Activated naive CD8-positive, alpha-beta T cell treated with anti-CD3 and anti-CD28 coated beads for 36 hours (primary cell): ENCODE data around the gene SLC24A5. TPM values are rescaled to one million over a fixed set of nuclear protein-coding genes. Genes with fewer than 3 reads are reported as not detected.

Experiments
- DNase-seq: peaks from one replicate; pipeline ENCODE4 v3.0.0; 2021
- H3K27ac Mint-ChIP-seq: one replicate; pipeline ENCODE4 v1.8.0; 2022; ENCODE audit warnings: mild to moderate bottlenecking, moderate library complexity, mixed read lengths
- H3K27me3 Mint-ChIP-seq: one replicate; pipeline ENCODE4 v1.8.0; 2022; ENCODE audit warnings: mild to moderate bottlenecking, mixed read lengths
- H3K36me3 Mint-ChIP-seq: one replicate; pipeline ENCODE4 v1.8.0; 2021; ENCODE audit warnings: mild to moderate bottlenecking, mixed read lengths
- H3K4me1 Mint-ChIP-seq: one replicate; pipeline ENCODE4 v1.8.0; 2021; ENCODE audit warnings: mixed read lengths
- H3K4me3 Mint-ChIP-seq: one replicate; pipeline ENCODE4 v1.8.0; 2022; ENCODE audit warnings: mild to moderate bottlenecking, moderate library complexity, mixed read lengths
- H3K9me3 Mint-ChIP-seq: one replicate; pipeline ENCODE4 v1.8.0; 2022; ENCODE audit warnings: mixed read lengths
- total RNA-seq, 2 experiments: library from RNA; stranded (reverse); gene quantifications; one replicate each; pipeline ENCODE4 v1.2.3, GENCODE V29; 2021

The SLC24A5 gene
- total RNA-seq, 2 experiments from 2014 or later, result not detected

- Mint-ChIP-seq H3K4me1 (peaks cover 2% of the 10 kb centered on the region), H3K27me3 (no peaks in the 10 kb centered on the region), H3K27ac (no peak overlapping the region), H3K9me3 (no peaks in the 10 kb centered on the region), H3K36me3 (peaks cover 24% of the 10 kb centered on the region), H3K4me3 (no peak overlapping the region)
- no peak for DNase-seq
Measured at GRCh38 chr15:48147358-48147757, 26.6 kb downstream of the SLC24A5 start.

- no peak for DNase-seq
- Mint-ChIP-seq H3K27me3 (no peaks in the 10 kb centered on the region), H3K4me3 (no peak overlapping the region), H3K36me3 (peaks cover 27% of the 10 kb centered on the region), H3K9me3 (no peaks in the 10 kb centered on the region), H3K4me1 (peaks cover 2% of the 10 kb centered on the region), H3K27ac (no peak overlapping the region)
Measured at GRCh38 chr15:48149858-48150257, 29.1 kb downstream of the SLC24A5 start.

GRCh38 chr15:48153526-48153925 is 32.7 kb downstream of the SLC24A5 start:
- H3K9me3 Mint-ChIP-seq, result no peaks in the 10 kb centered on the region

GRCh38 chr15:48168616-48169015 is 47.8 kb downstream of the SLC24A5 start:
- no peaks in the 10 kb centered on the region for H3K27me3 Mint-ChIP-seq
- H3K27ac Mint-ChIP-seq, result no peak overlapping the region
- DNase-seq, result no peak
- H3K36me3 Mint-ChIP-seq, result peaks cover 24% of the 10 kb centered on the region
- H3K4me1 Mint-ChIP-seq, result no peaks in the 10 kb centered on the region
- H3K4me3 Mint-ChIP-seq, result no peak overlapping the region
- H3K9me3 Mint-ChIP-seq, result peaks cover 6% of the 10 kb centered on the region

More at GRCh38 chr15:48153526-48153925, 32.7 kb downstream of the SLC24A5 start:
- peaks cover 26% of the 10 kb centered on the region for H3K36me3 Mint-ChIP-seq
- no peak overlapping the region for H3K27ac Mint-ChIP-seq
- H3K4me3 Mint-ChIP-seq, result no peak overlapping the region
- DNase-seq, result no peak
- no peaks in the 10 kb centered on the region for H3K4me1 Mint-ChIP-seq
- H3K27me3 Mint-ChIP-seq, result no peaks in the 10 kb centered on the region

- Mint-ChIP-seq H3K27me3 (no peaks in the 10 kb centered on the region), H3K27ac (no peak overlapping the region), H3K9me3 (peaks cover 6% of the 10 kb centered on the region), H3K36me3 (peaks cover 35% of the 10 kb centered on the region), H3K4me1 (peaks cover 5% of the 10 kb centered on the region), H3K4me3 (no peak overlapping the region)
- no peak for DNase-seq
Measured at GRCh38 chr15:48170981-48171380, 50.2 kb downstream of the SLC24A5 start.

GRCh38 chr15:48175126-48175525 is 54.3 kb downstream of the SLC24A5 start:
- H3K27me3 Mint-ChIP-seq, result no peaks in the 10 kb centered on the region
- DNase-seq, result no peak
- H3K9me3 Mint-ChIP-seq, result peaks cover 6% of the 10 kb centered on the region
- H3K4me3 Mint-ChIP-seq, result no peak overlapping the region
- H3K27ac Mint-ChIP-seq, result no peak overlapping the region
- peaks cover 17% of the 10 kb centered on the region for H3K4me1 Mint-ChIP-seq
- H3K36me3 Mint-ChIP-seq, result peaks cover 24% of the 10 kb centered on the region

GRCh38 chr15:48176112-48176511 is 55.3 kb downstream of the SLC24A5 start:
- Mint-ChIP-seq H3K36me3 (peaks cover 21% of the 10 kb centered on the region), H3K27me3 (peaks cover 6% of the 10 kb centered on the region), H3K4me1 (peaks cover 17% of the 10 kb centered on the region), H3K27ac (no peak overlapping the region), H3K4me3 (no peak overlapping the region), H3K9me3 (peaks cover 6% of the 10 kb centered on the region)
- DNase-seq, result no peak

GRCh38 chr15:48176957-48177356 is 56.2 kb downstream of the SLC24A5 start:
- Mint-ChIP-seq H3K4me3 (peak overlapping the region; percentile 87), H3K4me1 (peaks cover 17% of the 10 kb centered on the region), H3K9me3 (peaks cover 6% of the 10 kb centered on the region), H3K27me3 (peaks cover 7% of the 10 kb centered on the region), H3K36me3 (peaks cover 20% of the 10 kb centered on the region), H3K27ac (peak overlapping the region; percentile 85)
- no peak for DNase-seq

GRCh38 chr15:48177383-48177765 is 56.6 kb downstream of the SLC24A5 start:
- H3K4me1 Mint-ChIP-seq, result peaks cover 17% of the 10 kb centered on the region

GRCh38 chr15:48177766-48178647 is 57.2 kb downstream of the SLC24A5 start, which contains the start of gene MYEF2:
TSS of gene MYEF2 (minus strand) at chr15:48178295. CDS start at chr15:48178237, 58 bp downstream.
- Mint-ChIP-seq H3K36me3 (peaks cover 18% of the 10 kb centered on the region), H3K4me1 (peaks cover 17% of the 10 kb centered on the region), H3K4me3 (peak within 1 kb of the TSS; percentile 87), H3K27me3 (peaks cover 11% of the 10 kb centered on the region), H3K27ac (peak within 1 kb of the TSS; percentile 85), H3K9me3 (peaks cover 3% of the 10 kb centered on the region)
- DNase-seq, result peak; percentile 77

More at GRCh38 chr15:48177383-48177765, 56.6 kb downstream of the SLC24A5 start:
- H3K27me3 Mint-ChIP-seq, result peaks cover 11% of the 10 kb centered on the region
- no peak for DNase-seq
- H3K9me3 Mint-ChIP-seq, result peaks cover 4% of the 10 kb centered on the region
- peak overlapping the region; percentile 85 for H3K27ac Mint-ChIP-seq
- peaks cover 20% of the 10 kb centered on the region for H3K36me3 Mint-ChIP-seq
- H3K4me3 Mint-ChIP-seq, result peak overlapping the region; percentile 87

- Mint-ChIP-seq H3K4me1 (peaks cover 17% of the 10 kb centered on the region), H3K9me3 (peaks cover under 1% of the 10 kb centered on the region), H3K27me3 (peaks cover 11% of the 10 kb centered on the region), H3K36me3 (peaks cover 14% of the 10 kb centered on the region), H3K27ac (no peak overlapping the region), H3K4me3 (peak overlapping the region; percentile 22)
- no peak for DNase-seq
Measured at GRCh38 chr15:48178648-48178931, 57.8 kb downstream of the SLC24A5 start.

- Mint-ChIP-seq H3K27ac (no peak overlapping the region), H3K27me3 (peaks cover 35% of the 10 kb centered on the region), H3K4me1 (no peaks in the 10 kb centered on the region), H3K9me3 (no peaks in the 10 kb centered on the region), H3K36me3 (no peaks in the 10 kb centered on the region), H3K4me3 (no peak overlapping the region)
- DNase-seq, result no peak
Measured at GRCh38 chr15:48182749-48183148, 62.0 kb downstream of the SLC24A5 start.

GRCh38 chr15:48185529-48185928 is 64.7 kb downstream of the SLC24A5 start:
- H3K27ac Mint-ChIP-seq, result no peak overlapping the region
- H3K4me1 Mint-ChIP-seq, result no peaks in the 10 kb centered on the region
- DNase-seq, result no peak
- no peaks in the 10 kb centered on the region for H3K36me3 Mint-ChIP-seq
- H3K9me3 Mint-ChIP-seq, result no peaks in the 10 kb centered on the region
- no peak overlapping the region for H3K4me3 Mint-ChIP-seq
- peaks cover 48% of the 10 kb centered on the region for H3K27me3 Mint-ChIP-seq

- Mint-ChIP-seq H3K4me1 (peaks cover under 1% of the 10 kb centered on the region), H3K9me3 (peaks cover under 1% of the 10 kb centered on the region), H3K27me3 (peaks cover 52% of the 10 kb centered on the region), H3K4me3 (no peak overlapping the region), H3K36me3 (no peaks in the 10 kb centered on the region), H3K27ac (no peak overlapping the region)
- no peak for DNase-seq
Measured at GRCh38 chr15:48186271-48186670, 65.5 kb downstream of the SLC24A5 start.

GRCh38 chr15:48190932-48191573 is 70.3 kb downstream of the SLC24A5 start:
- Mint-ChIP-seq H3K27me3 (peaks cover 62% of the 10 kb centered on the region), H3K36me3 (no peaks in the 10 kb centered on the region), H3K9me3 (peaks cover 3% of the 10 kb centered on the region), H3K4me3 (no peak overlapping the region), H3K27ac (no peak overlapping the region), H3K4me1 (peaks cover 4% of the 10 kb centered on the region)
- peak; percentile 30 for DNase-seq
